ENCODE data around the gene HES5. TPM values are rescaled to one million over a fixed set of nuclear protein-coding genes. Genes with fewer than 3 reads are reported as not detected.

The HES5 gene
- total and polyA plus RNA-seq, 2 of the 13 experiments (the other 11 are each of a cell fraction or from before 2014, with no cell fraction given) = not detected

GRCh38 chr1:2546515-2547209, 16.6 kb upstream of the HES5 start (continued):
- TF ChIP-seq ZNF562 (CRISPR knock-in tag; IDR thresholded peaks at IDR 0.05; ENCODE audit: borderline replicate concordance) (no peak), ELF3 (CRISPR knock-in tag; IDR thresholded peaks at IDR 0.05) (no peak), ESRRA (CRISPR knock-in tag; IDR thresholded peaks at IDR 0.05; ENCODE audit: low read depth) (0 out of 2 replicates have a peak, but pooled peaks have one; percentile 53), ZNF160 (CRISPR knock-in tag; IDR thresholded peaks at IDR 0.05) (no peak; the same call in 1 of the 2 replicates), NFKB2 (CRISPR knock-in tag; IDR thresholded peaks at IDR 0.05; ENCODE audit: borderline replicate concordance) (peak; percentile 78; the same call in 1 of the 2 replicates), CSRNP2 (CRISPR knock-in tag; conservative IDR thresholded peaks at IDR 0.05; ENCODE audit: low read depth) (no peak), HIC2 (CRISPR knock-in tag; IDR thresholded peaks at IDR 0.05; ENCODE audit: low read depth) (peak; percentile 63; the same call in 1 of the 2 replicates), ZNF547 (CRISPR knock-in tag; IDR thresholded peaks at IDR 0.05) (no peak), ISL2 (CRISPR knock-in tag; IDR thresholded peaks at IDR 0.05) (no peak; the same call in 1 of the 2 replicates), NONO (IDR thresholded peaks at IDR 0.05) (no peak), NONO (CRISPR knock-in tag; conservative IDR thresholded peaks at IDR 0.05) (peak; percentile 71), DNMT3B (CRISPR knock-in tag; conservative IDR thresholded peaks at IDR 0.05) (no peak), RCOR2 (CRISPR knock-in tag; IDR thresholded peaks at IDR 0.05) (peak; percentile 65; the same call in 1 of the 2 replicates), AFF4 (CRISPR knock-in tag; IDR thresholded peaks at IDR 0.05) (no peak), IKZF4 (CRISPR knock-in tag; IDR thresholded peaks at IDR 0.05; ENCODE audit: borderline replicate concordance, low read depth, not compliant biosample characterization) (peak; percentile 5), TCF12 (IDR thresholded peaks at IDR 0.05) (no peak), TCF12 (CRISPR knock-in tag; IDR thresholded peaks at IDR 0.05) (no peak), SRSF4 (IDR thresholded peaks at IDR 0.05; ENCODE audit: low read depth, low read length, poor library complexity, severe bottlenecking) (no peak), ZUFSP (CRISPR knock-in tag; IDR thresholded peaks at IDR 0.05; ENCODE audit: borderline replicate concordance) (no peak)

Data from HepG2 (cell line).